HepG2 (cell line): ENCODE measurements around the gene PDIA2. TPM values are rescaled to one million over a fixed set of nuclear protein-coding genes. Genes with fewer than 3 reads are reported as not detected.
A peak's percentile ranks its signal among the peaks of the same experiment; 100 is the strongest.

Source experiments
- ATAC-seq: fragments of 200-7000 bp; cut with Tn5 transposase; 3 replicates; pipeline ENCODE4 v1.9.1; 2020; ENCODE audit warnings: mild to moderate bottlenecking, moderate library complexity
- BruUV-seq: library from RNA; stranded (reverse); fragments of 400-500 nt; replicated peaks from 2 replicates; lab custom pipeline; 2021; lab: Mats Ljungman, UMichigan
- CTCF ChIA-PET: fragments of 300-600 bp; formaldehyde crosslinking; extraction: SDS; loops from one replicate; lab custom pipeline; 2021; ENCODE audit warnings: low total read pairs, inconsistent platforms, low intra/inter-chr PET ratio; lab: Yijun Ruan, JAX
- POLR2A ChIA-PET: fragments of 350-600 bp; sonication (Branson Sonifier 250); formaldehyde crosslinking; loops from one replicate; lab custom pipeline; 2020; ENCODE audit warnings: antibody characterized with exemption, inconsistent platforms; lab: Yijun Ruan, JAX
- DNase-seq: peaks from one replicate; pipeline ENCODE4 v3.0.0-alpha.2; 2015; ENCODE audit warnings: low spot score
- FAIRE-seq: peaks from 3 replicates; lab custom pipeline; 2011; peaks lifted over from hg19 to GRCh38; lab: Jason Lieb, UNC
- H2AFZ ChIP-seq: one replicate; pipeline ENCODE4 v1.6.1; 2011; ENCODE audit warnings: low read length, inconsistent platforms
- H3K27ac ChIP-seq: fragments of 300-600 bp; 3 replicates; pipeline ENCODE4 v1.8.0; 2011; ENCODE audit warnings: mixed run types, mild to moderate bottlenecking, mixed read lengths, low read length, inconsistent platforms; ENCODE audit not compliant: insufficient read depth; ENCODE audit errors: extremely low read length
- H3K27me3 ChIP-seq, 2 experiments: fragments of 200-600 bp in 1 of 2; 2 replicates in 1 of 2; 3 replicates in 1 of 2; pipeline versions ENCODE4 v1.6.0 to v1.8.0; 2011; ENCODE audit warnings: low read length in 2 of 2, mild to moderate bottlenecking in 2 of 2, moderate library complexity in 2 of 2, inconsistent platforms in 1 of 2; ENCODE audit not compliant: insufficient read depth in 2 of 2, control insufficient read depth in 1 of 2
- H3K36me3 ChIP-seq, 2 experiments: fragments of 200-600 bp in 1 of 2; replicated peaks in 1 of 2; 2 replicates in 1 of 2; 3 replicates in 1 of 2; pipeline versions ENCODE4 v1.5.1 to v1.8.0; 2011; ENCODE audit warnings: low read length in 2 of 2, inconsistent platforms in 1 of 2; ENCODE audit not compliant: insufficient read depth in 2 of 2, control insufficient read depth in 1 of 2
- H3K4me1 ChIP-seq: 2 replicates; pipeline ENCODE4 v1.5.1; 2012; ENCODE audit warnings: low read length, inconsistent platforms; ENCODE audit not compliant: insufficient read depth
- H3K4me2 ChIP-seq: 2 replicates; pipeline ENCODE4 v1.6.0; 2011; ENCODE audit warnings: low read depth, low read length, inconsistent platforms
- H3K4me3 ChIP-seq, 3 experiments: fragments of 200-600 bp in 1 of 3; sonication (generic), shearing (Covaris generic) in 1 of 3; replicated peaks in 1 of 3; 2 replicates each; pipeline ENCODE4 v1.5.1; 2011 to 2016; ENCODE audit warnings: low read length in 3 of 3, inconsistent platforms in 2 of 3, low read depth in 2 of 3, mild to moderate bottlenecking in 2 of 3, control low read depth in 1 of 3, mixed read lengths in 1 of 3; ENCODE audit not compliant: insufficient read depth in 1 of 3
- H3K79me2 ChIP-seq: one replicate; pipeline ENCODE4 v1.6.1; 2011; ENCODE audit warnings: low read length, inconsistent platforms; ENCODE audit not compliant: insufficient read depth
- H3K9ac ChIP-seq: 2 replicates; pipeline ENCODE4 v1.6.0; 2011; ENCODE audit warnings: mild to moderate bottlenecking, low read depth, low read length, inconsistent platforms; ENCODE audit not compliant: insufficient read depth
- H3K9me3 ChIP-seq: 2 replicates; pipeline ENCODE4 v1.5.1; 2012; ENCODE audit warnings: mild to moderate bottlenecking, low read length
- H4K20me1 ChIP-seq: 2 replicates; pipeline ENCODE4 v1.6.0; 2011; ENCODE audit warnings: inconsistent platforms, mild to moderate bottlenecking, low read length, moderate library complexity; ENCODE audit not compliant: insufficient read depth
- MTF2 ChIP-seq: sonication (generic); formaldehyde crosslinking; IDR thresholded peaks from 2 replicates; pipeline ENCODE4 v1.5.0; 2020; ENCODE audit warnings: missing genetic modification reagents, borderline replicate concordance
- MXD4 ChIP-seq: IDR thresholded peaks from 2 replicates; pipeline ENCODE4 v1.6.1; 2016; ENCODE audit warnings: mild to moderate bottlenecking, missing biosample characterization, missing genetic modification reagents
- MXI1 ChIP-seq: IDR thresholded peaks from 3 replicates; pipeline ENCODE4 v1.6.1; 2012; ENCODE audit warnings: low read depth, low read length, inconsistent platforms, borderline replicate concordance
- NR0B2 ChIP-seq: sonication (generic); formaldehyde crosslinking; IDR thresholded peaks from 2 replicates; pipeline ENCODE4 v1.4.0; 2020; ENCODE audit warnings: mild to moderate bottlenecking, missing genetic modification reagents
- SAP130 ChIP-seq: IDR thresholded peaks from 2 replicates; pipeline ENCODE4 v1.6.1; 2016; ENCODE audit warnings: low read depth
- SRY ChIP-seq: sonication (generic); formaldehyde crosslinking; IDR thresholded peaks from 2 replicates; pipeline ENCODE4 v1.8.0; 2022; ENCODE audit warnings: mild to moderate bottlenecking, missing genetic modification reagents
- TGIF2 ChIP-seq: IDR thresholded peaks from 2 replicates; pipeline ENCODE4 v1.6.1; 2016; ENCODE audit warnings: control low read depth, missing compliant biosample characterization
- ZFX ChIP-seq: sonication (generic); formaldehyde crosslinking; IDR thresholded peaks from 2 replicates; pipeline ENCODE4 v1.4.0; 2020; ENCODE audit warnings: mild to moderate bottlenecking, low read depth, missing genetic modification reagents, moderate library complexity
- ZFY ChIP-seq: sonication (generic); formaldehyde crosslinking; IDR thresholded peaks from 2 replicates; pipeline ENCODE4 v1.4.0; 2020; ENCODE audit warnings: missing genetic modification reagents
- ZNF256 ChIP-seq: sonication (generic); formaldehyde crosslinking; conservative IDR thresholded peaks from 2 replicates; pipeline ENCODE4 v1.4.0; 2020; ENCODE audit warnings: missing genetic modification reagents
- ZNF687 ChIP-seq: sonication (generic); formaldehyde crosslinking; IDR thresholded peaks from 2 replicates; pipeline ENCODE4 v1.5.1; 2020; ENCODE audit warnings: mild to moderate bottlenecking, missing genetic modification reagents, moderate library complexity
- ZNF883 ChIP-seq: sonication (generic); formaldehyde crosslinking; IDR thresholded peaks from 2 replicates; pipeline ENCODE4 v1.5.1; 2020; ENCODE audit warnings: mild to moderate bottlenecking, missing genetic modification reagents; ENCODE audit errors: not compliant biosample characterization
- WGBS: methylation state at CpG from one replicate; pipeline ENCODE4 v1.1.6; 2017; ENCODE audit warnings: low lambda C conversion rate; 5-methylcytosine and 5-hydroxymethylcytosine counted together
- in situ Hi-C: cut with HindIII; loops from 2 replicates; pipeline ENCODE4 v1.10.0; 2017; ENCODE audit warnings: low pct_unique_long_range_greater_than_20kb; ENCODE audit not compliant: extremely low pct_ligation_motif_present
- intact Hi-C: fragments of 100-400 bp; cut with micrococcal nuclease; formaldehyde crosslinking; loops from one replicate; pipeline ENCODE4 v1.10.0; 2022; ENCODE audit not compliant: unreplicated experiment
- polyA plus RNA-seq, 8 experiments: library from polyadenylated mRNA; depleted of rRNA in 3 of 8; stranded (reverse) in 7 of 8; unstranded in 1 of 8; fragments of >200 nt; fragmentation: Illumina TruSeq in 4 of 8; extraction: Trizol in 4 of 8; gene quantifications; 2 replicates each; pipeline versions ENCODE4 v1.2.1 to v1.2.3, GENCODE V29; 2011 to 2016; ENCODE audit warnings: low read depth in 4 of 8, missing spikeins in 1 of 8, mixed read lengths in 1 of 8; ENCODE audit not compliant: insufficient read depth in 1 of 8
- total RNA-seq, 5 experiments: library from RNA; depleted of rRNA; stranded (reverse); fragments of >200 nt; fragmentation: Illumina TruSeq; extraction: Trizol; gene quantifications; 2 replicates each; pipeline ENCODE4 v1.2.3, GENCODE V29; 2016; ENCODE audit warnings: low read depth in 1 of 5
- TF ChIP-seq, protein P1 (sequence below): sonication (generic); formaldehyde crosslinking; IDR thresholded peaks from 2 replicates; pipeline ENCODE4 v1.5.0; 2020; ENCODE audit warnings: mild to moderate bottlenecking, missing genetic modification reagents, borderline replicate concordance
- TF ChIP-seq, protein P2 (sequence below): sonication (generic); formaldehyde crosslinking; IDR thresholded peaks from 2 replicates; pipeline ENCODE4 v1.4.0; 2020; ENCODE audit warnings: mild to moderate bottlenecking, missing genetic modification reagents

The PDIA2 gene
- total and polyA plus RNA-seq, 2 of the 13 experiments (the other 11 are each of a cell fraction or from before 2014, with no cell fraction given), result 0.35 to 1.9 TPM

DNA sequence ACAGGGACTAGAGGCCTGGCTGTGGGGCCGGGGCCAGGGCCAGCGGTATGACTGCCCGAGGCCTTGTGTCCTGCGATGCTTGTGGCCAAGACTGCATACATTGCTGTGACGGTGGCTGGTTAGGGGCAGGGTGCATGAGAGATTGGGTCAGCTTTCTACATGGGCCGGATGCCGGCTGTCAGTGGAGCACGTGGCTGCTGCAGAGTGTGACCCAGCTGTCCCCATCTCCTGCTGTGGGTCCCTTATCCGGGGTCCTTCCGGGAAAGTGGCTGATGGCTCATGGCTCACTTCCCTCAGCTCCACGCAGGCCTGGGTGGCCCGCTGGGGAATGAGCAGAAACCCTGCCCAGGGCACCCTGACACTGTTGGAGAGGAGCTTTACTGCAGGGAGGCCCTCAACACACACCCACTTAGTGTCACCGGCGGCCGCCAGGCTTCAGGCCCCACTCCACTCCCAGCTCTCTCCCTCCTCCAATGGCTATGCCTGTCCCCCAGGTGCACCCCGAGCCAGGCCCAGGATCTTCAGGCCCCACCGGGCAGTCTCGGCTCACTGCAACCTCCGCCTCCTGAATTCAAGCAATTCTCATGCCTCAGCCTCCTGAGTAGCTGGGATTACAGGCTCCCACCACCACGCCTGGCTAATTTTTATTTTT, 6.4 kb upstream of the PDIA2 start:
- Histone ChIP-seq H3K4me1 (peaks cover 30% of the 10 kb centered on the region), H4K20me1 (no peaks in the 10 kb centered on the region), H3K4me2 (peak overlapping the region; percentile 45; the same call in 1 of the 2 replicates), H3K9me3 (no peaks in the 10 kb centered on the region), H3K9ac (no peak overlapping the region), H2AFZ (no peak overlapping the region), H3K27ac (no peak overlapping the region), H3K36me3 (no peaks in the 10 kb centered on the region), H3K27me3 (peaks cover 7 to 70% of the 10 kb centered on the region in 2 experiments), H3K79me2 (no peaks in the 10 kb centered on the region), H3K4me3 (peak overlapping the region in 1 of 3 experiments; percentile 43; a peak in 1 of 6 replicates)
- in situ Hi-C loops, result no loop called here
- ATAC-seq, result peak; percentile 23
- DNase-seq, result no peak
- FAIRE-seq, result no peak
- BruUV-seq, result no TSS peak
- intact Hi-C loops, result no loop called here
- WGBS, result 78% methylated on average over 4 of the region's 20 CpGs
- POLR2A ChIA-PET, result interaction anchor here (0.6 kb wide), 1 partner anchor 76 kb away, joined by 3 read pairs; the partner anchor contains the start of gene AXIN1
- CTCF ChIA-PET, result no interaction called here
- TF ChIP-seq ZNF883 (peak; percentile 24), TGIF2 (peak; percentile 47; the same call in 1 of the 2 replicates), ZFY (CRISPR knock-in tag) (0 out of 2 replicates have a peak, but pooled peaks have one; percentile 10), ZFX (CRISPR knock-in tag) (peak; percentile 27; the same call in 1 of the 2 replicates), ZNF687 (CRISPR knock-in tag) (peak; percentile 75), MTF2 (CRISPR knock-in tag) (0 out of 2 replicates have a peak, but pooled peaks have one; percentile 64), MXD4 (CRISPR knock-in tag) (peak; percentile 41; the same call in 1 of the 2 replicates), NR0B2 (no peak), SAP130 (CRISPR knock-in tag) (peak; percentile 73), SRY (CRISPR knock-in tag) (no peak), MXI1 (peak; percentile 61; the same call in 1 of the 3 replicates), ZNF256 (CRISPR knock-in tag) (no peak)
- TF ChIP-seq, protein P1, sequence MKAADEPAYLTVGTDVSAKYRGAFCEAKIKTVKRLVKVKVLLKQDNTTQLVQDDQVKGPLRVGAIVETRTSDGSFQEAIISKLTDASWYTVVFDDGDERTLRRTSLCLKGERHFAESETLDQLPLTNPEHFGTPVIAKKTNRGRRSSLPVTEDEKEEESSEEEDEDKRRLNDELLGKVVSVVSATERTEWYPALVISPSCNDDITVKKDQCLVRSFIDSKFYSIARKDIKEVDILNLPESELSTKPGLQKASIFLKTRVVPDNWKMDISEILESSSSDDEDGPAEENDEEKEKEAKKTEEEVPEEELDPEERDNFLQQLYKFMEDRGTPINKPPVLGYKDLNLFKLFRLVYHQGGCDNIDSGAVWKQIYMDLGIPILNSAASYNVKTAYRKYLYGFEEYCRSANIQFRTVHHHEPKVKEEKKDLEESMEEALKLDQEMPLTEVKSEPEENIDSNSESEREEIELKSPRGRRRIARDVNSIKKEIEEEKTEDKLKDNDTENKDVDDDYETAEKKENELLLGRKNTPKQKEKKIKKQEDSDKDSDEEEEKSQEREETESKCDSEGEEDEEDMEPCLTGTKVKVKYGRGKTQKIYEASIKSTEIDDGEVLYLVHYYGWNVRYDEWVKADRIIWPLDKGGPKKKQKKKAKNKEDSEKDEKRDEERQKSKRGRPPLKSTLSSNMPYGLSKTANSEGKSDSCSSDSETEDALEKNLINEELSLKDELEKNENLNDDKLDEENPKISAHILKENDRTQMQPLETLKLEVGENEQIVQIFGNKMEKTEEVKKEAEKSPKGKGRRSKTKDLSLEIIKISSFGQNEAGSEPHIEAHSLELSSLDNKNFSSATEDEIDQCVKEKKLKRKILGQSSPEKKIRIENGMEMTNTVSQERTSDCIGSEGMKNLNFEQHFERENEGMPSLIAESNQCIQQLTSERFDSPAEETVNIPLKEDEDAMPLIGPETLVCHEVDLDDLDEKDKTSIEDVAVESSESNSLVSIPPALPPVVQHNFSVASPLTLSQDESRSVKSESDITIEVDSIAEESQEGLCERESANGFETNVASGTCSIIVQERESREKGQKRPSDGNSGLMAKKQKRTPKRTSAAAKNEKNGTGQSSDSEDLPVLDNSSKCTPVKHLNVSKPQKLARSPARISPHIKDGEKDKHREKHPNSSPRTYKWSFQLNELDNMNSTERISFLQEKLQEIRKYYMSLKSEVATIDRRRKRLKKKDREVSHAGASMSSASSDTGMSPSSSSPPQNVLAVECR (CRISPR knock-in tag), result peak; percentile 29; the same call in 1 of the 2 replicates
- TF ChIP-seq, protein P2, sequence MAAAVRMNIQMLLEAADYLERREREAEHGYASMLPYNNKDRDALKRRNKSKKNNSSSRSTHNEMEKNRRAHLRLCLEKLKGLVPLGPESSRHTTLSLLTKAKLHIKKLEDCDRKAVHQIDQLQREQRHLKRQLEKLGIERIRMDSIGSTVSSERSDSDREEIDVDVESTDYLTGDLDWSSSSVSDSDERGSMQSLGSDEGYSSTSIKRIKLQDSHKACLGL (CRISPR knock-in tag), result peak; percentile 62; the same call in 1 of the 2 replicates
